RCC 7860 (cell line): ENCODE results near the gene RTN4.
"Not testable (repeated sequence)": the region's sequence is repeated elsewhere in the genome, so short reads cannot be mapped to it uniquely, and the experiment has no call there.

Source experiments
- DNase-seq: peaks from one replicate; pipeline ENCODE4 v3.0.0-alpha.2; 2015; ENCODE audit warnings: low spot score
- FAIRE-seq: peaks from 2 replicates; lab custom pipeline; 2012; peaks lifted over from hg19 to GRCh38; lab: Jason Lieb, UNC

The RTN4 gene

DNA sequence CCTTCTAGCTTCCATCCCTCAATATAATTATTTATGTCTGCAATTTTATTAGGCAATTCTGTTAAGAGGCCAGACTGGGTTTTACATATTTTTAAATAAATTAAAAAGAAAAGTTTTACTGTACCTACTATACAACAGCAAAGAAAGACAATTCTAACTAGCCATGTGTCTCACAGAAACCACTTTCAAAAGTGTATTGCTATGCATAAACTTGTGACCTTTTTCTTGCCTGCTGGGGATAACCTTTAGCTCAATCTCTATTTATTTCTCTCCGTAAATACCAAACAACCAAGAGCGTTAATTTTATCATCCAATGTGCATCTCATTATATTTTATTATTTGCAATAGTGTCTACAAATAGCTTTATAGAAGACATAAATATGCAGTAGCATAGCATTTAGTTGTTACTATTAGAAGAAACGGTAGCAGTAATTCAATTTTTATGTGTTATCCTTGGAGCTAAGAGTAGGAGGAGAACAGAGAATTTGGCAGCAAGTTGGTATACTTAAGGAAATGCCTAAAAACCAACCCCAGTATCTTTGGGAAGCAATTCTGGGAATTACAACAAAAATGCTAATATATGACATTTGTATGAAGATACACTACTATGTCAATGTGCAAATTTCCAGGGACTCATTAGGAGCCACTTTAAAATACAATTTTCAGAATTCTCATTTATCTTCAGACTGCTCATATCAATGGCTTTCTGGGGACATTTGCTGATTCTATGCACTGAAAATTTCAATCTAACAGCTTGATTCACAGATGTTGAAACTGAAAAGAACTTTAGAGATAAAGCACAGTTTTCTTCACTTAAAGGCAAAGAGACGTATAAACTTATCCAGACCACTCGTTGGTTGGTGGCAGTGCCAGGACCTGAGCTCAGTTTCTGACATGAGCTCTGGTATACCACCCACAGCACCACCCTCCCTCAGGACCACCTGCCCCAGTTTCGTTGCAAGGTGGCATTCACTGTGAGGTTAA lies 23.0 kb upstream of the RTN4 start:
- no peak for DNase-seq

DNA sequence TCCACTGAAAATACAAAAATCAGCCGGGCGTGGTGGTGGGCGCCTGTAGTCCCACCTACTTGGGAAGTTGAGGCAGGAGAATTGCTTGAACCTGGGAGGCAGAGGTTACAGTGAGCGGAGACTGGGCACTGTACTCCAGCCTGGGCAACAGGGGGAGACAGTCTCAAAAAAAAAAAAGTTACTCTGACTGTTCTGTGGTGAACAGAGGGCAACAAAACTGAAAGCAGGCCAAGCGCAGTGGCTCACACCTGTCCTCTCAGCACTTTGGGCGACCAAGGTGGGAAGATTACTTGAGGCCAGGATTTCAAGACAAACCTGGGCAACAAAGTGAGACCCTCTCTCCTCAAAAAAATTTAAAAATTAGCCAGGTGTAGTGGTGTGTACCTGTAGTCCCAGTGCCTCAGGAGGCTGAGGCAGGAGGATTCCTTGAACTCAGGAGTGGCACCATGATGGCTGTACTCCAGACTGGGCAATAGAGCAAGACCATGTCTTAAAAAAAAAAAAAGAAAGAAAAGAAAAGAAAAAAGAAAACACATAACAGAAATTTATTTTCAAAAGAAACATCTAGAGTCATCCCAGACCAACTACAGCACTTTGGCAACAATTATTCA lies 13.6 kb upstream of the RTN4 start:
- DNase-seq (no peak), FAIRE-seq (no peak)

More for the DNA sequence above, 23.0 kb upstream of the RTN4 start:
- no peak for FAIRE-seq

DNA sequence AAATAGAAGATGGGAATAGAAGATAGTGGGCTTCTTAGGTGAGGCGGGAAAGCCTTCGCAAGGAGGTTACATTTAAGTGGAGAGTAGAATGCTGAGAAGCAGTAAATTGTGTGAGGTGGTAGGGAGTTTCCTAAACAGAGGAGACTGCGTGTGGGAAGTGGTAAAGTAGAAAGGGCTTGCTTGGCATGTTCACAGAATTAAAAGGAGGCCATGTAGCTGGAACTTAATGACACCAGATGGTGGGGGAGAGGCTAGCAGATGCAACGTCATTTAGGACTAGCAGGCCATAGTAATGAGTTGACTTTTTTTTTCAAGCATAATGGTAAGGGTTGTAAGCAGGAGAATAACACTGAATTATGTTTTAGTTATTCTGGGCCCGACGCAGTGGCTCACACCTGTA lies 13.0 kb upstream of the RTN4 start:
- FAIRE-seq = no peak
- no peak for DNase-seq

DNA sequence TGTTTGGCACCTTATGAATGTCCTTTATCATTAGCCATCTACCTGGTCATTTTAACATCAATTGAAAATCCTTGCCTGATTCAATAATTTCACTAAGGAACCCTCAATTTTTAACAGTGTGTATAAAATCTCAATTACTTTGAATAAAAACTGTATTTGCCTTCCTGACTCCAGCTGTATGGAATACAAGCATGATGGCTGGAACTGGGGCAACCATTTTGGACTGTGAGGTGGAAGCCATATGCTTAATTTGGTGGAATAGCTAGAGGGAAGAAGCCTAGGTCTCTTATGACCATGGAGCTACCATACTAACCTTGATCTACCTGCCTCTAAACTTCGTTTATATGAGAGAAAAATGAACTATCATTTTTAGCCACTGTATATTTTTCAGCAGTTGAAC lies 12.5 kb upstream of the RTN4 start:
- no peak for DNase-seq
- no peak for FAIRE-seq

DNA sequence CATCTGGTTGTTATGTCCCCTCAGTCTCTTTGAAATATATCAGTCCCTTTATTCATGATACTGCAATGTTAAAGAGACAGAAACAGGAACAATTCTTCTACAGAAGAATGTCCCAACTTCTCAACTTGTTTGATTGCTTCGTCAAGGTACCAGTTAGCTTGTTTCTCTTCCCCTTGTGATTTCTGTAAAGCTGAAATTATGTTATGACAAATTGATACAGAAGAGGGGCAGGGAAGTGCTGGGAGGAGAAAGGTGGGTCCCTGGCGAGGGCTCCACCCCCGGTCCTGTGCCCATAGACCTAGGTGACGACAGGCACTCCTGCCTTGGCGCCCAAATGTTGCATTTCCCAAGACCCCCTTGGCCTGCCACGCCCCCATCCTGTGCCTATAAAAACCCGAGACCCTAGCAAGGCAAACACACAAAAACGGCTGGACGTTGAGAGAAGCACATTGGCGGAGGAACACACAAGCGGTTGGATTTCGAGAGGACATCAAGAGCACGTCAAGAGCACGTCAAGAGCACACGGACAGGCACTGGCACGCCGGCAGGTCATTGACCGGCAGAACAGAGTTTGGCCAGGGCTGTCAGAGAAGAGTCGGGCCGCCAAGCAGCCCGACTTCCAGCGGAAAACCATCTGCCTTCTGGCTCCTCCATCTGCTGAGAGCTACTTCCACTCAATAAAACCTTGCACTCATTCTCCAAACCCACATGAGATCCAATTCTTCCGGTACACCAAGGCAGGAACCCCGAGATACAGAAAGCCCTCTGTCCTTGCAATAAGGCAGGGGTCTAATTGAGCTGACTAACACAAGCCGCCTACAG lies 11.5 kb upstream of the RTN4 start:
- FAIRE-seq = no peak

DNA sequence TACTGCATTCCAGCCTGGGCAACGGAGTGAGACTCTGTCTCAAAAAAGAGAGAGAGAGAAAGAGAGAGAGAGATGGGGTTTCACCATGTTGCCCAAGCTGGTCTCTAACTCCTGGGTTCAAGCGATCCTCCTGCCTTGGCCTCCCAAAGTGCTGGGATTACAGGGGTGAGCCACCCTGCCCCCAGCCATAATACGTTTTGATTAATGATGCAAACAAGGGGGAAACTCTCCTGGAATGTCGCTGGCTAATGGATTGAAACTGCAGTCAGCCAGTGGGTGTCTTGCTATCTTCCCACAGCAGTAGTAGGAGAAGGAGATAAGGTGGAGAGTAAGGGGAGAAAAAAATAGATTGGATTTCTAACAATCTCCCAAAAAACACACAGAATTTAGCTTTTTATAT lies 9.5 kb upstream of the RTN4 start:
- FAIRE-seq (no peak), DNase-seq (no peak)

More for the DNA sequence above, 11.5 kb upstream of the RTN4 start:
- DNase-seq = no peak

DNA sequence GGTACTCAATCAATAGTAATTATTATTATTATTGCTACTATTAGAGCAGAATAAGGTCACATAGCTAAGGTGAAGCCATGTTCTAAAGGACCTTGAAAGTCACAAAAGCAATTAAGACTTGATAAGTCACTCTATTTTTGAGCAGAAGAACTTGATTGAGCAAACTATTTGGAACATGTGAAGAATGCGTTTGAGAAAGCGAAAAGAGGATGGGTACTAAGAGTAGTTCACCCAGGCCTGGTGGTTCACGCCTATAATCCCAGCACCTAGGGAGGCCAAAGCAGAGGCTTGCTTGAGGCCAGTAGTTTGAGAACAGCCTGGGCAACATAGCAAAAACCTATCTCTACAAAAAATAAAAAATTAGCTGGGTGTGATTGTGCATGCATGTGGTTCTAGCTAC lies 7.2 kb upstream of the RTN4 start:
- DNase-seq = no peak
- no peak for FAIRE-seq

DNA sequence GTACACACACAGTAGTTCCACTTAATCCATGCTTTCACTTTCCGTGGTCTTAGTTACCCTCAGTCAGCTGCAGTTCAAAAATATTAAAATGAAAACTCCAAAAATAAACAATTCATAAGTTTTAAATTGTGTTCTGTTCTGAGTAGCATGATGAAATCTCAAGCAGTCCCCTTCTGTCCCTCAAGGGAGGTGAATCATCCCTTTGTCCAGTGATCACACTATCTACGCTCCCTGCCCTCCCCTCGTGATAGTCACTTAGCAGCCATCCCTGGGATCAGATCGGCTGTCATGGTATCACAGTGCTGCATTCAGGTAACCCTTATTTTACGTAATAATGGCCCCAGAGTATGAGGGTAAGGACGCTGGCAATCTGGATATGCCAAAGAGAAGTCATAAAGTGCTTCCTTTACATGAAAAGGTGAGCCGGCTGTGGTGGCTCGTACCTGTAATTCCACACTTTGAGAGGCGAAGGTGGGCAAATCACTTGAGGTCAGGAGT lies 5.8 kb upstream of the RTN4 start:
- FAIRE-seq (no peak), DNase-seq (no peak)

DNA sequence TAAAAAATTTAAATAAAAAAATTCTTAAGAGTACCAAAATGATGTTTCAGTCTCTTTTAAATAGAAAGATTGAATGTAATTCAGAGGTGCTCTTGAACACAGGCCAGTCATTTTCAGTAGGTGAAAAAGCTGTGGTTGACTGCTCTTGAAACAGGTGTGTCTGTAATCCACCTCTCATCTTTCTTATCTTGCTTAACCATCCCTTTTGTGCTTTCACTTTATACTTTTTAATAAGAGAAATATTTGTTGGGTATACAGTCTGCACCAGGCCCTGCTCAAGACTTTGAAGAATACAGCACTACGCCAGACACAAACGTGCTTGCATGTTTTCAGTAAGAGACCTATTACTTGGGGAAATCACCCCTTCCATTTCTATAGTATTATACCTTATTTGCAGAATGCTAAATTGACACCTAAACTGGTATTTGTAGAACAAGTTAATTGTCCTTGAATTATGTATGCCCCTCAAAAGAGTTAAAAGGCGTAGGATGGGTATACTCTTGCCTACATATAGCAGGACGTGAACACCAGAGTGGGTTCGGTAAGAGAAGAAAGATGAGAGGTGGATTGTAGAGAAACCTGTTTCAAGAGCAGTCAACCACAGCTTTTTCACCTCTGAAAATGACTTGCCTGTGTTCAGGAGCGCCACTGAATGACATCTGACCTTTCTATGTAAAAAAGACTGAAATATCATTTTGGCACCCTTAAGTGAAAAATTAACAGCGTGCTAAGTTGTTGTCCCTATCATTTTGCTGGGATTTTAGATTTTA lies 4.0 kb upstream of the RTN4 start:
- FAIRE-seq = no peak
- DNase-seq = no peak

DNA sequence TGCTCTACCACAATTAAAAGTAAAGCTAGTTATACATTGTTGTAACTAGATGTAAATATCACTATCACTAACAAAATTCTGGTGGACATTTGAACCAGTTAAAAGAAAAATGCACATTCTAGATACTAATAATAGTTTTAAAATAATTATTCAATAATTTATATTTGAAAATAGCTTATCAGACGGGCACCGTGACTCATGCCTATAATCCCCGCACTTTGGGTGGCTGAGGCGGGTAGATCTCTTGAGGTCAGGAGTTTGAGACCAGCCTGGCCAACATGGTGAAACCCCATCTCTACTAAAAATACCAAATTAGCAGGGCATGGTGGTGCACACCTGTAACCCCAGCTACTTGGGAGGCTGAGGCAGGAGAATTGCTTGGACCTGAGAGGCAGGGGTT lies 3.0 kb upstream of the RTN4 start:
- FAIRE-seq, DNase-seq: not testable (repeated sequence)

DNA sequence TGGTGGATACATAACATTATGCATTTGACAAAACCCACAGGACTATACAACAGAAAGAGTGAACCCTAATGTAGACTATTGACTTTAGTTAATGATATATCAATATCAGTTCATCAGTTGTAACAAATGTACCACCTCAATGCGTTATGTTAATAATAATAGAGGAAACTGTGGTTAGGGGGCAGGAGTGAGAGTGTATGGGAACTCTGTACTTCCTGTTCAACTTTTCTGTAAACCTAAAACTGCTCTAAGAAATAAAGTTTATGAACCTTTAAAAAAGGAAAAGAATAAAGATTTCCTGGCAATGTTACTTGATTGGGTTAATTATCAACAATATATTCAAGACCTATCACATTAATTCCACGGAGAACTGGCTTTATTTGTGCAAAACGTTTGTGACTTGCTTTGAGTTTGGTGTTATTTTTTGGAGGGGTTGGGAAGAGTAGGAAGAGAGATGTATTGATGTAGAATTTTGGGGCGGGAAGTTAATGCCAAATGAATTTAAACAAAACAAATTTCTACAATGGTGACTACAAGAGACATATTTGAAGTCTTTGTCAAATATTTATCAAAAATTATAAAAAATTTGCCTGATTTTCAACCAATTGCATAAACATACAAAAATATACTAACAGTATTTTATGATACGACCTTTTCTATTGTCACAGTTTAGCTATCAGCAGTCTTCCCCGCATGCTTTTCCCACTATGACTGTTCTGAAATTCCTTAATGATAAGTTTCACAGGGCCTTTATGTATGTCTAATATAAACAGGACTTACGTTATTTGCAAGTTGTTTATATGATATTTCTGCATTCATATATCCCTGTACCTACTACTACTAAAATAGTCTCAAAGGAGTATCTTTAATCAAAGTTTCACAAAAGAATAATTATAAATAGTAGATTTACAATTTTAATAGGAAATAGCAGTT lies 2.1 kb upstream of the RTN4 start:
- DNase-seq = peak; percentile 30
- FAIRE-seq = peak; percentile 21

DNA sequence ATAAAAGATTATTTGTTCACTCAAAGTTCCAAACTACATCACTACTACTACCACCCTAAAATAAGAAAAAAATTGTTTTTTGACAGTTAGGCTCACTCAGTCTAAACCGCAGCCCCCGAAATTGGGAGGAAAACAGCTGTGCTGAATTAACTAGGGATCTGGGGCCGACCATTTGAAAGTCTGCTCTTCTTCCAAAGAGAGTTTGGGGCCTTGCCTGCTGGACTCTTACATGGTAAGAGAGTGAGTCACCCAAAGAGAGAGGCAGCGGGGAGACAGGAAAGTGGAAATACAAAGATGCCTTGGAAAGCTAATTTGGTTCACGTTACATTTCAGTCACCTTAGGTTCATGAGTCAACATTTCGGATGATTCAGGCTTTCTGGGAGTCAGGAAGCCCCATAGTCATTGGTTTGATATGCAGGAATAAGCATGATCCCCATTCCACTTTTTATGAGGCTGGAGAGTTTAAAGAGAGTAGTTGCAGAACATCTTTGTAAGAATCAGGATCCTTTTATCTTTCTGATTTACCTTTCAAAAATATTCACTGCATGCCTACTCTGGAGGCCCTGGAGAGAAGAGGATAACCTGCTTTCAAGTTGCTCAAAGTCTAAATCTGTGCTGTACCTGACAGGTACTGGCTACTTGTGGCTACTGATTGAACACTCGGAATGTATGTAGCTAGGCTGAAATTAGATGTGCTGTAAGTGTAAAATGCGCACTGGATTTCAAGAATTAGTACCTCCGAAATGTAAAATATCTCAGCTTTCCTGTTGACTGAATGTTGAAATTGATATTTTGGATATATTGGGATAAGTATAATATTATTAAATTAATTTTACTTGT lies 995 bp upstream of the RTN4 start:
- peak; percentile 98 for FAIRE-seq
- DNase-seq = peak; percentile 99

DNA sequence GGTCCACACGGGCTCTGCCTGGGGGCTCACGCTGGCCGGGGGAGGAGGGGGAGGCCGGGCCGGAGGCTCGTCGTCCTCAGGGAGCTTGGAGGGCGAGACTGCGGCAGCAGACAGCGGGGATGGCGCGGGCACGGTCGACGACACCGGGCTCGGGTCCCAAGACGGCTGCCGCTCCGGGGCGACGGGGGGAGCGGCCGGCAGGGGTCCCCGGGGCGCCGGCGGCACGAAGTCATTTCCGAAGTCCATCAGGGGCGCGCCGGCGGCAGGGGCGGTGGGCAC lies 491 bp downstream of the RTN4 start:
- no peak for DNase-seq
- no peak for FAIRE-seq

DNA sequence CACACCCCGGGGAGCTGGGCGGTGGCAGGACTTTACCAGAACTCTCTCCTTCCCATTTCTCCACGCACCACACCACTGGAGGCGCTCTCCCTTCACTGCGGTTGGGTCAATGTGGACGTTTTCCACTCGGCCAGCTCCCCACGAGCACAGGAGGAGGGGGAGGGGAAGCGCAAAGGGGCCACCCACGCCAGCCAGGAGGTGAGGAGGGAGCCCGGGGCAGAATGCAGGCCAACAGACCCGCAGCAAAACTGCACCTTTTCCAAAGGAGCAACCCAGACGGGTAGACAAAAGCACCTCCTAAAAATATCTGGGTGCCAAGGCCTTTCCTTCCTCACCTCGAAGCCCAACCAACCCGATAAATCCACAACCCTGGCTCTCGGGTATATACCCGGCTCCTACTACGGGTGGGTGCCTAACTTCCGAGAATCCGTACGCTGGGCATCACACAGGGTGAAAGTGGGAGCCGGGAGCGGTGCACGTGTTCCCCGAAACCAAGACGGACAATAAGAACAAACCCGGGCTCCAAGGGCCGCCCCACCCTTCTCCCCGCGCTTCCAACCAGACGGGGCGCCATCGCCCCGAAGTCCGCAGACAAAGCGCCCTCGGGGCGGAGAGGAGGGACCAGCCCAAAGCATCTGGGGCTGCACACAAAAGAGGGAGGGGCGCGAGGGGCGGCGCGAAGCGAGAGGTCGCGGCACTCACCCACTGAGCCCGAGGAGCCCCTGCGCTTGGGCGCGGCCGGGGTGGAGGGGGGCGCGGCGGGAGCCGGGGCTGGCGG lies 1.0 kb downstream of the RTN4 start:
- DNase-seq (peak; percentile 77), FAIRE-seq (no peak)

DNA sequence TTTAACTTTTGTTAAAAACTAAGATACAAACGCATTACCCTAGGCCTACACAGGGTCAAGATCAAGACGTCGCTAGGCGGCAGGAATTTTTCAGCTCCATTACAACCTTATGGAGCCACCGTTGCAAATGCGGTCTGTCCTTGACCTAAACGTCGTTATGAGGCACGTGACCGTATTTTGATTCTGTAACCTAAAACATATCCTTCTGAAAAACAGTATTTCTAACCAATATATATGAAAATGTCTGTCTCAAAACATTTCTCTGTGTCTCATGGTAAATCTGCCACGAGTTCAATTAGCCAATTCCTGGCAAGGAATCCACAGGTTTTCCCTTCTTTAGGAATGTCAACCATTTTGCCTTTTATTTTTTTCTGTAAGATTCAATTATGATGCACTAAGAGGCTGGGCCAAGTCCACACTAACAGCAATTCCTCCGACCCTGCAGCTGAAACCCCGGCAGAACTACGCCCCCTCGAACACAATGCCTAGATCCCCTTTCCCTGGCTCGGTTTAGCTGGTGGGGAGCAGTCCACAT lies 1.7 kb downstream of the RTN4 start:
- DNase-seq (peak; percentile 35), FAIRE-seq (no peak)

DNA sequence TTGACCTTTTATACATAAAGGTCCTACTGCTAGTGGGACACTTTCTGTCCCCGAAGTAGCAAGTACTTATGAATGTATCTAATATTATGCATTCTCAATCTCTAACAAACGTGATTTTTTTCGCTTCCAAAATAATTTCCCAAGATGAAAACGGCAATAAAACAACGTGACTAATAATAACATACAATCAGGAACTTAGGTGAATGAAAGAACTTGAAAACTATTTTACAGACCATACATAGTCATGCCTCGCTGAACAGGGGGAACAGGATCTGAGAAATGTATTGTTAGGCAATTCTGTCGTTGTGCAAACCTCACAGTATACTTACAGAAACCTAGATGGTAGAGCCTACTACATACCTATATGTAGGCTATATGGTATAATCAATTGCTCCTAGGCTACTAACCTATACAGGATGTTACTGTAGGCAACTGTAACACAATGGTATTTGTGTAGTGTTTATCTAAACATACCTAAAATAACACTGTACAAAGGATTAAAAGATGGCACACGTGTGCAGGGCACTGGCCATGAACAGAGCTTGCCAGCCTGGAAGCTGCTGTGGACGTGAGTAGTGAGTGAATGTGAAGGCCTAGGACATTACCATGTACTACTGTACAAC lies 2.5 kb downstream of the RTN4 start:
- peak; percentile 63 for DNase-seq
- no peak for FAIRE-seq

DNA sequence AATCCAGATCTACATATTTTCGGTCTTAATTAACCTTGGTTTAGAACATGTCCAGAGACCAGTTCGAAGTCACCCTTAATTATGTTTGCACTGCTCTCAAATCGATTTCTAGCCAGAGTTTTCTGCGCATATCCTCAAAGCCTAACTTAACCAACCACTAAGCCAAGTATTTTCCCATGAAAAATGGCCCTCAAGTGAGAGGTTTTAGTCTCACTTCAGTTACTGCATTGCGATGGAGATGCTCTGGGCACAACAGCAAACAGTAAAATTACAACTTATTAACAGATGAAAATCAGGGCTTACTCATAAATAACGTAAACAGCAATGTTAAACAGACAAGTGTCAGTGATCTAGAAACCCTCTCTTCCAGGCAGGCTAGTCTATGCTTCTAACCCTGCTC lies 4.5 kb downstream of the RTN4 start:
- DNase-seq (peak; percentile 22), FAIRE-seq (no peak)
